SU-DHL-6 (cell line): ENCODE data around the gene RPLP1.

ENCODE experiments used
- H2AFZ ChIP-seq: fragments of 200-600 bp; sonication (generic); 2 replicates; pipeline ENCODE4 v1.6.1; 2014; ENCODE audit warnings: low read depth, mild to moderate bottlenecking, moderate library complexity, mixed read lengths, antibody characterized with exemption, low read length; ENCODE audit not compliant: severe bottlenecking
- H3F3A ChIP-seq: fragments of 200-600 bp; shearing (Covaris generic); 2 replicates; pipeline ENCODE4 v1.6.0; 2016; ENCODE audit warnings: antibody characterized with exemption, mild to moderate bottlenecking; ENCODE audit not compliant: insufficient read depth
- H3K27ac ChIP-seq: fragments of 200-600 bp; sonication (generic); 2 replicates; pipeline ENCODE4 v1.5.1; 2016; ENCODE audit warnings: low read depth, mild to moderate bottlenecking, low read length, moderate library complexity, mixed read lengths
- H3K27me3 ChIP-seq: fragments of 200-600 bp; sonication (generic), shearing (Covaris generic); 2 replicates; pipeline ENCODE4 v1.6.0; 2014; ENCODE audit warnings: mild to moderate bottlenecking, low read length
- H3K36me3 ChIP-seq: fragments of 200-600 bp; sonication (generic); 2 replicates; pipeline ENCODE4 v1.6.1; 2014; ENCODE audit warnings: mild to moderate bottlenecking, low read length, mixed read lengths
- H3K4me2 ChIP-seq: fragments of 300-600, 200-600 bp; shearing (Covaris generic), sonication (generic); 2 replicates; pipeline ENCODE4 v1.6.0; 2014; ENCODE audit warnings: low read length, low read depth, mild to moderate bottlenecking; ENCODE audit not compliant: poor library complexity, severe bottlenecking
- H3K4me3 ChIP-seq: fragments of 200-600 bp; sonication (generic); 2 replicates; pipeline ENCODE4 v1.5.1; 2014; ENCODE audit warnings: antibody characterized with exemption, low read length, mild to moderate bottlenecking, mixed read lengths; ENCODE audit not compliant: insufficient read depth, poor library complexity, severe bottlenecking
- H3K79me2 ChIP-seq: fragments of 200-600 bp; sonication (generic); 2 replicates; pipeline ENCODE4 v1.6.1; 2014; ENCODE audit warnings: mild to moderate bottlenecking, low read length, moderate library complexity; ENCODE audit not compliant: insufficient read depth
- H3K9ac ChIP-seq: fragments of 200-600 bp; sonication (generic); 2 replicates; pipeline ENCODE4 v1.7.0; 2014; ENCODE audit warnings: mild to moderate bottlenecking, low read length
- H3K9me2 ChIP-seq: fragments of 200-600 bp; sonication (generic); replicated peaks from 2 replicates; pipeline ENCODE4 v1.6.1; 2014; ENCODE audit warnings: low read length; ENCODE audit not compliant: insufficient read depth
- H3K9me3 ChIP-seq: fragments of 200-600 bp; sonication (generic); 2 replicates; pipeline ENCODE4 v1.6.1; 2014; ENCODE audit warnings: low read length, mixed read lengths; ENCODE audit not compliant: insufficient read depth
- H4K20me1 ChIP-seq: fragments of 200-600 bp; sonication (generic); 2 replicates; pipeline ENCODE4 v1.6.1; 2014; ENCODE audit warnings: low read depth, mild to moderate bottlenecking, antibody characterized with exemption, low read length, moderate library complexity, mixed read lengths
- CTCF ChIP-seq: fragments of 200-600 bp; sonication (generic); IDR thresholded peaks from one replicate; pipeline ENCODE4 v1.5.1; 2017; ENCODE audit warnings: antibody characterized with exemption, mild to moderate bottlenecking, low read length, moderate library complexity; ENCODE audit not compliant: insufficient read depth, poor library complexity, severe bottlenecking
- EZH2phosphoT487 ChIP-seq: fragments of 200-600 bp; sonication (generic), shearing (Covaris generic); conservative IDR thresholded peaks from 2 replicates; pipeline ENCODE4 v1.6.1; 2018; ENCODE audit warnings: mild to moderate bottlenecking, antibody characterized with exemption, low read length, moderate library complexity, mixed read lengths

The RPLP1 gene

GRCh38 chr15:69493406-69493805 is 40.8 kb downstream of the RPLP1 start:
- Histone ChIP-seq H3K36me3 (no peaks in the 10 kb centered on the region), H2AFZ (no peak overlapping the region), H3F3A (no peaks in the 10 kb centered on the region), H3K27me3 (no peaks in the 10 kb centered on the region), H3K4me3 (no peak overlapping the region), H3K9me3 (no peaks in the 10 kb centered on the region), H3K27ac (no peak overlapping the region), H4K20me1 (no peaks in the 10 kb centered on the region), H3K9ac (no peak overlapping the region), H3K9me2 (no peaks in the 10 kb centered on the region), H3K4me2 (no peak overlapping the region), H3K79me2 (no peaks in the 10 kb centered on the region)
- TF ChIP-seq EZH2phosphoT487 (no peak), CTCF (no peak)

DNA sequence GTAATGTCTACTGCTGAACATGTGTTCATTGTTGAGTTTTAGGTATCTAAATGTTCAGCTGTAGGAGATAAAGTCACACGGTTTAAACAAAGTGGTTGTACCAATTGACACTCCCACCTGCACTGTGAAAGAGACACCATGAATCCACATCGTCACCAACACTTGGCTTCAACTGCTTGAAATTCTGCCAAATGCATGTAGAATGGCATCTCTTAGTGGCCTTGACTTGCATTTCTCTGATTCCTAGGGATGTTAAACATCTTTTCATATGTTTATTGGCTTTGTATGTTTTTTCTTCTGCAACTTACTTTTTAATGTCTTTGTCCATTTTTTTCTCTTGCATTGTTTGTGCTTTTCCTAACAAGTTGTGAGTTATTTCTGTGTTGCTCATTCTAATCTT is 43.4 kb downstream of the RPLP1 start:
- H3K79me2 ChIP-seq = no peaks in the 10 kb centered on the region
- no peak overlapping the region for H2AFZ ChIP-seq
- no peaks in the 10 kb centered on the region for H3K9me2 ChIP-seq

DNA sequence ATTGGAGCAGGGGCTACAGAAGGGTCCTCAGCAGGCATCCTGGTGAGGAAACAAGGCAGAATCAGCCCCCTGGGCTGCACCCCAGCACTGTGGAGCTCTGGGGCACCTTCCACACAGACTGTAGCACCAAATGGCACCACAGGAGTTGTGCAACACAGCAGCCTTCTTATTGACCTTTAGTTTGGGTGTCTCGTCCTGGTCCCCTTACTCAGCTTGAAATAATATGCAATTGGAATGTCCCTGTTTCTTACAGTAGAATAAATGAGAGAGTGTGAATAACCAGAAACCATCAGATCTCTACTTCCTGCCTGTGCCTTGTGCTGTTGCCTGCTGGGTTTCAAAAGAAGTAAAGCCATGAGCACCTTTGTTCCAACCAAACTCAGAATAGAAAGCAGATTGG is 44.5 kb downstream of the RPLP1 start:
- Histone ChIP-seq H4K20me1 (no peaks in the 10 kb centered on the region), H3K4me3 (no peak overlapping the region), H3F3A (no peaks in the 10 kb centered on the region), H3K79me2 (no peaks in the 10 kb centered on the region), H3K27me3 (no peaks in the 10 kb centered on the region), H3K9me3 (no peaks in the 10 kb centered on the region), H3K27ac (no peak overlapping the region), H3K4me2 (no peak overlapping the region), H2AFZ (no peak overlapping the region), H3K9ac (no peak overlapping the region), H3K9me2 (no peaks in the 10 kb centered on the region), H3K36me3 (no peaks in the 10 kb centered on the region)
- no peak for TF ChIP-seq CTCF
- TF ChIP-seq EZH2phosphoT487 = no peak

More for the DNA sequence above, 43.4 kb downstream of the RPLP1 start:
- no peak overlapping the region for H3K9ac ChIP-seq
- no peaks in the 10 kb centered on the region for H3K9me3 ChIP-seq
- TF ChIP-seq CTCF (no peak), EZH2phosphoT487 (no peak)
- no peaks in the 10 kb centered on the region for H3F3A ChIP-seq
- no peak overlapping the region for H3K4me2 ChIP-seq
- H3K27me3 ChIP-seq = no peaks in the 10 kb centered on the region
- no peak overlapping the region for H3K27ac ChIP-seq
- H3K4me3 ChIP-seq = no peak overlapping the region
- H4K20me1 ChIP-seq = no peaks in the 10 kb centered on the region
- H3K36me3 ChIP-seq = no peaks in the 10 kb centered on the region
